A673 (cell line): ENCODE measurements around the gene IFT122. TPM values are rescaled to one million over a fixed set of nuclear protein-coding genes. Genes with fewer than 3 reads are reported as not detected.

ENCODE experiments used
- BruUV-seq: library from RNA; stranded (reverse); fragments of 400-500 nt; replicated peaks from 2 replicates; lab custom pipeline; 2021; lab: Mats Ljungman, UMichigan
- CTCF ChIA-PET: fragments of 300-600 bp; sonication (Branson Sonifier 250); formaldehyde crosslinking; loops from one replicate; lab custom pipeline; 2022; ENCODE audit warnings: antibody characterized with exemption; lab: Charles Lee
- POLR2A ChIA-PET: fragments of 300-600 bp; sonication (Branson Sonifier 250); formaldehyde crosslinking; loops from one replicate; lab custom pipeline; 2022; ENCODE audit warnings: antibody characterized with exemption; ENCODE audit not compliant: low non-redundant PET; lab: Charles Lee
- DNase-seq: peaks from one replicate; pipeline ENCODE4 v3.0.0-alpha.2; 2015; ENCODE audit warnings: low spot score
- H3K27ac ChIP-seq: fragments of 200-600 bp; sonication (generic); 2 replicates; pipeline ENCODE4 v1.5.1; 2016; ENCODE audit warnings: mixed run types, low read depth, mild to moderate bottlenecking, mixed read lengths, antibody characterized with exemption, low read length; ENCODE audit not compliant: poor library complexity, severe bottlenecking
- H3K27me3 ChIP-seq: fragments of 200-600 bp; sonication (generic); replicated peaks from 2 replicates; pipeline ENCODE4 v1.6.1; 2017; ENCODE audit warnings: mixed run types, low read depth, mild to moderate bottlenecking, mixed read lengths, antibody characterized with exemption, low read length; ENCODE audit not compliant: insufficient read depth, poor library complexity
- H3K36me3 ChIP-seq: fragments of 200-600 bp; sonication (generic); 2 replicates; pipeline ENCODE4 v1.6.1; 2016; ENCODE audit warnings: mixed run types, mild to moderate bottlenecking, mixed read lengths, antibody characterized with exemption, low read length; ENCODE audit not compliant: insufficient read depth, poor library complexity, severe bottlenecking
- H3K4me1 ChIP-seq: fragments of 200-600 bp; sonication (generic); 2 replicates; pipeline ENCODE4 v1.6.1; 2017; ENCODE audit warnings: mixed run types, mild to moderate bottlenecking, mixed read lengths, antibody characterized with exemption, low read length; ENCODE audit not compliant: insufficient read depth, poor library complexity, severe bottlenecking
- H3K4me3 ChIP-seq: fragments of 200-600 bp; sonication (generic); 2 replicates; pipeline ENCODE4 v1.5.1; 2016; ENCODE audit warnings: low read depth, mixed run types, mild to moderate bottlenecking, mixed read lengths, low read length; ENCODE audit not compliant: poor library complexity, severe bottlenecking
- H3K9me3 ChIP-seq: fragments of 200-600 bp; sonication (generic); 2 replicates; pipeline ENCODE4 v1.6.1; 2016; ENCODE audit warnings: mixed run types, low read depth, mild to moderate bottlenecking, mixed read lengths, antibody characterized with exemption, low read length; ENCODE audit not compliant: poor library complexity, severe bottlenecking
- CTCF ChIP-seq: fragments of 300-800, 200-600 bp; sonication (generic); conservative IDR thresholded peaks from 2 replicates; pipeline ENCODE4 v1.5.1; 2017; ENCODE audit warnings: low read depth, mild to moderate bottlenecking, antibody characterized with exemption, low read length, moderate library complexity, mixed read lengths
- EZH2 ChIP-seq: fragments of 200-600 bp; sonication (generic); IDR thresholded peaks from 2 replicates; pipeline ENCODE4 v1.6.1; 2017; ENCODE audit warnings: borderline replicate concordance, low read depth, mild to moderate bottlenecking, mixed read lengths, antibody characterized with exemption, low read length; ENCODE audit not compliant: poor library complexity, severe bottlenecking
- intact Hi-C: fragments of 100-400 bp; cut with micrococcal nuclease; formaldehyde crosslinking; loops from one replicate; pipeline ENCODE4 v1.10.0; 2022; ENCODE audit not compliant: unreplicated experiment
- total RNA-seq: library from RNA; stranded (reverse); gene quantifications from 2 replicates; pipeline ENCODE4 v1.2.3, GENCODE V29; 2021

Gene IFT122
- total RNA-seq, 1 experiment from 2014 or later, result 48.2 TPM

GRCh38 chr3:129563850-129564535, 124.0 kb downstream of the IFT122 start:
- POLR2A ChIA-PET, result no interaction called here
- no TSS peak for BruUV-seq
- H3K9me3 ChIP-seq, result no peaks in the 10 kb centered on the region
- CTCF ChIA-PET, result no interaction called here
- H3K27ac ChIP-seq, result no peak overlapping the region
- no peaks in the 10 kb centered on the region for H3K27me3 ChIP-seq
- intact Hi-C loops, result no loop called here
- H3K36me3 ChIP-seq, result no peaks in the 10 kb centered on the region
- no peak for DNase-seq
- H3K4me3 ChIP-seq, result no peak overlapping the region
- peaks cover 14% of the 10 kb centered on the region for H3K4me1 ChIP-seq
- no peak for TF ChIP-seq CTCF
- no peak for TF ChIP-seq EZH2

- ChIA-PET CTCF (no interaction called here), POLR2A (no interaction called here)
- Histone ChIP-seq H3K27ac (no peak overlapping the region), H3K36me3 (no peaks in the 10 kb centered on the region), H3K4me3 (no peak overlapping the region), H3K9me3 (no peaks in the 10 kb centered on the region), H3K27me3 (no peaks in the 10 kb centered on the region), H3K4me1 (peaks cover 13% of the 10 kb centered on the region)
- DNase-seq, result no peak
- TF ChIP-seq CTCF, result no peak
- no peak for TF ChIP-seq EZH2
- intact Hi-C loops, result no loop called here
- no TSS peak for BruUV-seq
Measured at GRCh38 chr3:129564981-129565644, 125.1 kb downstream of the IFT122 start.

- BruUV-seq, result no TSS peak
- intact Hi-C loops, result no loop called here
- Histone ChIP-seq H3K9me3 (no peaks in the 10 kb centered on the region), H3K27ac (no peak overlapping the region), H3K4me1 (peaks cover 5% of the 10 kb centered on the region), H3K4me3 (no peak overlapping the region), H3K27me3 (no peaks in the 10 kb centered on the region), H3K36me3 (no peaks in the 10 kb centered on the region)
- TF ChIP-seq EZH2, result no peak
- TF ChIP-seq CTCF, result no peak
- CTCF ChIA-PET, result interaction anchor here (0.5 kb wide), 1 partner anchor 60 kb away, joined by 3 read pairs; no protein-coding TSS in a partner anchor
- POLR2A ChIA-PET, result no interaction called here
- DNase-seq, result no peak
Measured at GRCh38 chr3:129565902-129566301, 125.9 kb downstream of the IFT122 start.
